B cell (primary cell): Measurements from ENCODE around the gene SAG.

Source experiments
- CTCF ChIP-seq: fragments of 200-600 bp; IDR thresholded peaks from one replicate; pipeline ENCODE4 v1.8.0; 2022; ENCODE audit warnings: antibody characterized with exemption, mild to moderate bottlenecking
- EZH2 ChIP-seq: IDR thresholded peaks from 2 replicates; pipeline ENCODE4 v1.6.1; 2012; ENCODE audit warnings: borderline replicate concordance, low read depth, mild to moderate bottlenecking, moderate library complexity, low read length; ENCODE audit not compliant: insufficient read depth, poor library complexity, severe bottlenecking

- TF ChIP-seq CTCF (no peak), EZH2 (no peak)
Measured at GRCh38 chr2:233275223-233275622, 32.4 kb upstream of the SAG start.
